Thymus (tissue), 11 donors: Measurements from ENCODE around the gene ABHD4. TPM values are rescaled to one million over a fixed set of nuclear protein-coding genes. Genes with fewer than 3 reads are reported as not detected.

ENCODE experiments used
- DNase-seq, 9 donors: peaks; one replicate each; pipeline ENCODE4 v3.0.0-alpha.2; 2013; ENCODE audit warnings: low spot score in 9 of 9, low read depth in 6 of 9, missing footprints in 1 of 9
- H3K27ac ChIP-seq, 2 donors: one replicate each; pipeline ENCODE4 v1.5.1; 2013; ENCODE audit warnings: control low read depth in 1 of 2, low read depth in 1 of 2, low read length in 1 of 2, mild to moderate bottlenecking in 1 of 2, moderate library complexity in 1 of 2
- H3K27me3 ChIP-seq, 2 donors: one replicate each; pipeline ENCODE4 v1.5.1; 2013; ENCODE audit warnings: low read length in 1 of 2; ENCODE audit not compliant: control insufficient read depth in 2 of 2, insufficient read depth in 1 of 2
- H3K36me3 ChIP-seq, 2 donors: one replicate each; pipeline ENCODE4 v1.5.1; 2013; ENCODE audit warnings: low read length in 1 of 2, mild to moderate bottlenecking in 1 of 2, moderate library complexity in 1 of 2; ENCODE audit not compliant: control insufficient read depth in 2 of 2, insufficient read depth in 2 of 2
- H3K4me1 ChIP-seq, 2 donors: one replicate each; pipeline ENCODE4 v1.5.1; 2013; ENCODE audit warnings: low read length in 2 of 2; ENCODE audit not compliant: control insufficient read depth in 2 of 2, insufficient read depth in 2 of 2
- H3K4me3 ChIP-seq, 2 donors: one replicate each; pipeline ENCODE4 v1.5.1; 2013; ENCODE audit warnings: low read length in 2 of 2, control low read depth in 1 of 2, mild to moderate bottlenecking in 1 of 2
- H3K9me3 ChIP-seq, 2 donors: one replicate each; pipeline ENCODE4 v1.5.1; 2013; ENCODE audit warnings: low read length in 1 of 2, mild to moderate bottlenecking in 1 of 2; ENCODE audit not compliant: control insufficient read depth in 2 of 2, insufficient read depth in 1 of 2
- WGBS: extraction: QIAGEN DNeasy Blood & Tissue Kit; methylation state at CpG from one replicate; pipeline ENCODE4 v1.1.7; 2013; 5-methylcytosine and 5-hydroxymethylcytosine counted together
- polyA plus RNA-seq: library from polyadenylated mRNA; stranded (reverse); fragments of 200-250 nt; gene quantifications from one replicate; pipeline ENCODE4 v1.2.3, GENCODE V29; 2013
- total RNA-seq: library from RNA; stranded (reverse); fragments of 120-200 nt; gene quantifications from one replicate; pipeline ENCODE4 v1.2.4, GENCODE V29; 2013
- donor health status: healthy.

ABHD4 gene
- total and polyA plus RNA-seq, 2 donors: 3.4 to 9.3 TPM

DNA sequence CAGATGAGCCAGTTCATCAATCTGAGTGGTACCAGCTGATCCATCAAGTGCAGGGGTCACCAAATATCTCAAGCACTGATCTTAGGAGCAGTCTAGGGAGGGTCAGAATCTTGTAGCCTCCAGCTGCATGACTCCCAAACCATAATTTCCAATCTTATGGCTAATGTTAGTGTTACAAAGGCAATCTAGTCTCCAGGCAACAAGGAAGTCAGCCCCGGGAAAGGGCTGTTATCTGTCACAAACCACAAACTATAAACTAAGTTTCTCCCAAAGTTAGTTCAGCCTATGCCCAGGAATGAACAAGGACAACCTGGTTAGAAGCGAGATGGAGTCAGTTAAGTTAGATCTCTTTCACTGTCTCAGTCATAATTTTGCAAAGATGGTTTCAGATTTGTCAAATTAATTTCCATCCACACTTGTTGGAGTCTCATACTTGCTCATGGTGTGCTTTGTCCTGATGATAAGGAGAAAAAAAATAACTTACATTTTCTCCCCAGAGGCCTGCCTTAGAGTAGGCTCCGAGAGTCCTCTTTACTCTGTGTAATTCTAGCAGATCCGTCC, 3.9 kb upstream of the ABHD4 start:
- Histone ChIP-seq H3K4me3 (no peak overlapping the region), H3K27ac (no peak overlapping the region), H3K9me3 (no peaks in the 10 kb centered on the region), H3K36me3 (no peaks in the 10 kb centered on the region), H3K27me3 (peaks cover 16 to 56% of the 10 kb centered on the region in 2 donors), H3K4me1 (peaks cover 15 to 25% of the 10 kb centered on the region in 2 donors)
- DNase-seq: no peak
- 53% methylated on average over 4 of the region's 4 CpGs for WGBS

DNA sequence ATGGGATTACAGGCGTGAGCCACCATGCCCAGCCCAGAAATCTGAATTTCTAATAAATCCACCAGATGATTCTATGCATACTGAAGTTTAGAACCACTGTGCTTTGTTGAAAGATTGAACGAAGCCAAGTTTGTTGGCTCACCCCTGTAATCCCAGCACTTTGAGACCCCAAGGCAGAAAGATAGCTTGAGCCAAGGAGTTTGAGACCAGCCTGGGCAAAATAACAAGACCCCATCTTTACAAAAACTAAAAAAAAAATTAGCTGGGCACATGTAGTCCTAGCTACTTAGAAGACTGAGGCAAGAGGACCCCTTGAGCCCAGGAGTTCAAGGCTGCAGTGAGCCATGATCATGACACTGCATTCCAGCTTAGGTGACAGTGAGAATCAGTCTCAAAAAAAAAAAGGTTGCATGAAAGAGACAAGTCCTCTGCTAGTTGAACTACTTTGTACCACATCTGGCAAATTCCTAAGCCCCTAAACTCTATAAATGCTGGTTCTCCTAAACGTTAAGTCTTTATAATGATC, 1.7 kb upstream of the ABHD4 start:
- WGBS: 96% methylated on average over 3 of the region's 3 CpGs
- Histone ChIP-seq H3K4me3 (no peak overlapping the region), H3K4me1 (peaks cover 21 to 26% of the 10 kb centered on the region in 2 donors), H3K36me3 (no peaks in the 10 kb centered on the region), H3K27ac (no peak overlapping the region), H3K27me3 (peaks cover 19 to 68% of the 10 kb centered on the region in 2 donors), H3K9me3 (no peaks in the 10 kb centered on the region)
- DNase-seq: no peak

DNA sequence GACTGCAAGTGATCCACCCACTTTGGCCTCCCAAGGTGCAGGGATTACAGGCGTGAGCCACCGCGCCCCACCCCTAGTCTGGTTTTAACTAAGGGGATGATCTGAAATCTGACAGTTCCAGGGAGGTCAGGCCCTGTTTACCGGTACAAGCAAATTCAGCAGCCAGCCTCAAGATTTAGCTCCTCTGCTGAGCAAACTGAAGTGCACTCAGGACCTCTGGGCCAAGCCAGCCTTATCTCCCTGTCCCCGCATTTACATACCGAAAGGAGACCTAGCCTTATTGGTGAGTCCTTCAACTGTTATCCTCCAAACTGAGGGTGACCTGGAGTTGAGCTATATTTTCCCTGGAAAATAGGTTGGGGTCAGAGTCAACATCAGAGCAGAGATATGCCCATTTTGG, 835 bp upstream of the ABHD4 start:
- no peak for DNase-seq
- H3K27me3 ChIP-seq: peaks cover 19 to 65% of the 10 kb centered on the region in 2 donors
- H3K27ac ChIP-seq: no peak overlapping the region
- H3K36me3 ChIP-seq: no peaks in the 10 kb centered on the region
- peaks cover 29 to 34% of the 10 kb centered on the region in 2 donors for H3K4me1 ChIP-seq
- no peaks in the 10 kb centered on the region for H3K9me3 ChIP-seq
- 96% methylated on average over 6 of the region's 6 CpGs for WGBS
- H3K4me3 ChIP-seq: no peak overlapping the region

DNA sequence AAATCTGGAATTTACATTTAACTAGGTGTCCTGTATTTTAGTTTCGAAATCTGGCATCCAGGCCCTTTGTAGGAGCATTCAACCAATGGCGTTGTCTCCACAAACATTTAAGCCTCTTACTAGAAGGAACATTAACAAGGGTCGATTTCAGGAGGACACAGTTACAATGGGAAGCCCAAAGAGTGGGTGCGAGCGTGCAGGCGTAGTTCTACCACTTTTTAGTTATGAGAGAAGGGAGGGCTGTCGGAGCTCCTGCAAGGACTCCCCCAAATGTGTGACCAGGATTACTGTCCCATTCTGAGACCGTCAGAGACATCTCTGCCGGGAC, 365 bp upstream of the ABHD4 start:
- H3K27ac ChIP-seq: peak overlapping the region in 1 of 2 donors; percentile 3

DNA sequence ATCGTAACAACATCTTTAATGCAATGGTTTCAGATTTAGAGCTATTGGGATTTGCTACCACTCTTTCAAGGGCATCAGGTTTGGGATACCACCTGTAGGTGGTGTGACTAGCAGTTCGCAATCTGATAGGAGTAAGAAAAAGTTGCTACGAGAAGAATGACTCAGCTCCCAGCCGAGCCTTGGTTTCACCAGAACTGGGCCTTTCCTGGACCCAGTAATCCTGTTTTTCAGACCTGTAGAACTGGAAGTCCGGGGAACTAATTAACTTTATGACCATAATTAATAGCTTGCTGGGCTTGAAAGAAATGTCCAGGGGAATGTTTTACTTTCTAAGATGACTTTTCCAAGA, 770 bp downstream of the ABHD4 start:
- DNase-seq: peak in 1 of 9 donors; percentile 46

More for the DNA sequence above, 365 bp upstream of the ABHD4 start:
- WGBS: 13% methylated on average over 9 of the region's 9 CpGs
- Histone ChIP-seq H3K4me1 (peaks cover 32 to 38% of the 10 kb centered on the region in 2 donors), H3K36me3 (no peaks in the 10 kb centered on the region), H3K27me3 (peaks cover 17 to 63% of the 10 kb centered on the region in 2 donors), H3K9me3 (no peaks in the 10 kb centered on the region), H3K4me3 (peak overlapping the region; percentile 53 to 80)
- no peak for DNase-seq

DNA sequence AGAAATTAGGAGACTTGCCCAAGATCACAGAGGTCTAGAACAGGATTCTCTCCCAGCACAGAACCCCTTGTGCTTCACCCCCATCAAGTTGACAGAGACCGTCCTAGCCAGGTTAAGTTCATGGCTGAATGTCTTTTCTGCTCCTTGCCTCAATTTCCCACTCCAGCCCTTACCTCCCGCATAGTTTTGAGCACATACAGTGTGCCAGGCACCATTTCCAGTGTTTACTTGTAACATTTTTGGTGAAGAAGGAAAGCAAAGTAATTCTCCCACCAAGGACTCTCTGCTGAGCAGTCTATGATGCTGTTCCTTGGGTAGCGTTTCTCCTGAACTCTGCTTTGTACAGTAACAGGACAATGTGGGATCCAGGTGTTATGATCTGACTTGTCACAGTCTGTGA, 1.2 kb downstream of the ABHD4 start:
- peak overlapping the region in 1 of 2 donors; percentile 80 for H3K4me3 ChIP-seq
- H3K27ac ChIP-seq: peak overlapping the region in 1 of 2 donors; percentile 2
- no peaks in the 10 kb centered on the region for H3K9me3 ChIP-seq
- H3K4me1 ChIP-seq: peaks cover 32 to 38% of the 10 kb centered on the region in 2 donors
- no peak for DNase-seq
- peaks cover 12 to 51% of the 10 kb centered on the region in 2 donors for H3K27me3 ChIP-seq
- WGBS: 98% methylated on average over 3 of the region's 3 CpGs
- H3K36me3 ChIP-seq: peaks cover 0 to 4% of the 10 kb centered on the region in 2 donors

More for the DNA sequence above, 770 bp downstream of the ABHD4 start:
- Histone ChIP-seq H3K9me3 (no peaks in the 10 kb centered on the region), H3K36me3 (peaks cover 0 to 4% of the 10 kb centered on the region in 2 donors), H3K4me3 (peak overlapping the region; percentile 53 to 80), H3K27me3 (peaks cover 12 to 54% of the 10 kb centered on the region in 2 donors), H3K27ac (peak overlapping the region in 1 of 2 donors; percentile 2), H3K4me1 (peaks cover 32 to 38% of the 10 kb centered on the region in 2 donors)
- 4% methylated on average over 5 of the region's 5 CpGs for WGBS

DNA sequence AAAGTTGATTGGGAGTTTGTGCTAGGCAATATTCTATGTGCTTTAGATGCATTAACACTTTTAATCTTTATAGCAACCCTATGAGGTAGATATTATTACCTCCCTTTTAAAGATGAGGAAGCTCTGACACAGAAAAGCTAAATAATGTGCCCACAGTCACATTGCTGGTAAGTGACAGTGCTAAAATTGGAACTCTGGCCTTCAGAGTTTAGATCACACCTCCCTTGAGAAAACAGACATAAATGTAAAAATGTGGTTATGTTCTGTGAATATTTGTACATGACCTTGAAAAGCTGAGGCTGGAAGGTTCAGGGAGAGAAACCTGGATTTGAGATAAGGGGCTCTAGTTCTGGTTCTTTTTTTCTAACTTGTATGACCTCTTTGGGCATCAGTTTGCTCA, 1.9 kb downstream of the ABHD4 start:
- Histone ChIP-seq H3K36me3 (peaks cover 0 to 4% of the 10 kb centered on the region in 2 donors), H3K27me3 (peaks cover 8 to 51% of the 10 kb centered on the region in 2 donors), H3K9me3 (no peaks in the 10 kb centered on the region), H3K4me3 (no peak overlapping the region), H3K4me1 (peaks cover 32 to 38% of the 10 kb centered on the region in 2 donors), H3K27ac (no peak overlapping the region)
- DNase-seq: no peak

DNA sequence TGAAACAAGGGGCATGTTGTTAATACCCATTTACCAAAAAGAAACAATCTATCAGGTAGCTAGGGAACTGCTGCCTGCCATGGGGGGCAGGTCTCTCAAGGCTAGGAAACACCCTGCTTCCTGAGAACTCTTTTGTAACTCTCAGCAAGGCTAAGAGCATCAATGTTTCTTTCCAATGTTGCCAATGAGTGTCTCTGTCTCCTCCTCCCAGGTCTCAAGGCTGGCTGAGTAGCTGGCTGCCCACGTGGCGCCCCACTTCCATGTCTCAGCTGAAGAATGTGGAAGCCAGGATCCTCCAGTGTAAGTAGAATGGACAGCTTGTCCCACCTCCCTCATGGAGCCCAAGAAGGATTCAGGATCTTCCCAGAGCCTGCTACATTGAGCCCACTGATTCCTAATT, 3.4 kb downstream of the ABHD4 start:
- no peak overlapping the region for H3K27ac ChIP-seq
- peaks cover 32 to 38% of the 10 kb centered on the region in 2 donors for H3K4me1 ChIP-seq
- peaks cover 0 to 4% of the 10 kb centered on the region in 2 donors for H3K36me3 ChIP-seq
- H3K27me3 ChIP-seq: peaks cover 8 to 43% of the 10 kb centered on the region in 2 donors
- whole genome bisulfite sequencing: 94% methylated on average over 2 of the region's 2 CpGs
- H3K9me3 ChIP-seq: no peaks in the 10 kb centered on the region
- H3K4me3 ChIP-seq: no peak overlapping the region
- no peak for DNase-seq

DNA sequence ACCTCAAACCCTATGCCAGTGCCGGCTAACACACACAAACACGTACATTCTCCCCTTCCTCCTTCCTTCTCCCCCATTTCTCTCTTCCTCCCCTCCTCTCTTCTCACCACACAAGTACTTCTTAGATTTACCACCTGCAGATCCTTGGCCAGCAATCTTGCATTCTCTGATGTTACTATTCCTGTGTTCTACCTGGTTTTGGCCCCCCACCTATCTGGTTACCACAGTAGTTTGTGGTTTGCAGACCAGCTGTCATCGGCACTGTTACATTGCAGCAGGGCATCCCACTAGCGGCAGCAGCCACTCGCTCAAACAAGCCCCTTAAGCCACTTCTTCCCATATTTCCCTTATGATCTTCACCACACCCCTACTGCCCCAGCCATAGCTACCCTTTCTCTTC, 3.9 kb downstream of the ABHD4 start:
- peak in 3 of 9 donors; percentile 21 to 67 (median 42) for DNase-seq
- peaks cover 0 to 4% of the 10 kb centered on the region in 2 donors for H3K36me3 ChIP-seq
- H3K9me3 ChIP-seq: no peaks in the 10 kb centered on the region
- peaks cover 32 to 38% of the 10 kb centered on the region in 2 donors for H3K4me1 ChIP-seq
- peaks cover 8 to 37% of the 10 kb centered on the region in 2 donors for H3K27me3 ChIP-seq
- no peak overlapping the region for H3K4me3 ChIP-seq
- H3K27ac ChIP-seq: no peak overlapping the region
- WGBS: 7% methylated on average over 5 of the region's 5 CpGs
